Calu3 (cell line): Measurements from ENCODE around the gene GRAP2. TPM values are rescaled to one million over a fixed set of nuclear protein-coding genes. Genes with fewer than 3 reads are reported as not detected.

Experiments used
- BruUV-seq: library from RNA; stranded (reverse); fragments of 400-500 nt; replicated peaks from 2 replicates; lab custom pipeline; 2021; lab: Mats Ljungman, UMichigan
- CTCF ChIA-PET: fragments of 300-600 bp; sonication (Branson Sonifier 250); formaldehyde crosslinking; loops from one replicate; lab custom pipeline; 2022; ENCODE audit warnings: antibody characterized with exemption; lab: Charles Lee
- DNase-seq: peaks from one replicate; pipeline ENCODE4 v3.0.0; 2022
- H3K27ac Mint-ChIP-seq: one replicate; pipeline ENCODE4 v1.8.0; 2022; ENCODE audit warnings: mixed read lengths; ENCODE audit not compliant: unreplicated experiment
- H3K27me3 Mint-ChIP-seq: one replicate; pipeline ENCODE4 v1.8.0; 2022; ENCODE audit warnings: mixed read lengths; ENCODE audit not compliant: unreplicated experiment
- H3K36me3 Mint-ChIP-seq: one replicate; pipeline ENCODE4 v1.8.0; 2022; ENCODE audit warnings: mild to moderate bottlenecking, moderate library complexity, mixed read lengths; ENCODE audit not compliant: insufficient read depth, unreplicated experiment
- H3K4me1 Mint-ChIP-seq: one replicate; pipeline ENCODE4 v1.8.0; 2022; ENCODE audit warnings: mild to moderate bottlenecking, low read depth, mixed read lengths; ENCODE audit not compliant: unreplicated experiment
- H3K4me3 Mint-ChIP-seq: one replicate; pipeline ENCODE4 v1.8.0; 2022; ENCODE audit warnings: mild to moderate bottlenecking, low read depth, moderate library complexity, mixed read lengths; ENCODE audit not compliant: unreplicated experiment
- H3K9me3 Mint-ChIP-seq: one replicate; pipeline ENCODE4 v1.8.0; 2022; ENCODE audit warnings: low read depth, mixed read lengths; ENCODE audit not compliant: unreplicated experiment
- CTCF ChIP-seq: fragments of 200-600 bp; IDR thresholded peaks from one replicate; pipeline ENCODE4 v1.8.0; 2022; ENCODE audit warnings: antibody characterized with exemption; ENCODE audit not compliant: unreplicated experiment
- intact Hi-C: fragments of 100-400 bp; cut with micrococcal nuclease; formaldehyde crosslinking; loops from one replicate; pipeline ENCODE4 v1.10.0; 2022; ENCODE audit not compliant: unreplicated experiment
- total RNA-seq: library from RNA; stranded (reverse); gene quantifications from 2 replicates; pipeline ENCODE4 v1.2.3, GENCODE V29; 2022

The GRAP2 gene
- total RNA-seq, 1 experiment from 2014 or later: not detected

DNA sequence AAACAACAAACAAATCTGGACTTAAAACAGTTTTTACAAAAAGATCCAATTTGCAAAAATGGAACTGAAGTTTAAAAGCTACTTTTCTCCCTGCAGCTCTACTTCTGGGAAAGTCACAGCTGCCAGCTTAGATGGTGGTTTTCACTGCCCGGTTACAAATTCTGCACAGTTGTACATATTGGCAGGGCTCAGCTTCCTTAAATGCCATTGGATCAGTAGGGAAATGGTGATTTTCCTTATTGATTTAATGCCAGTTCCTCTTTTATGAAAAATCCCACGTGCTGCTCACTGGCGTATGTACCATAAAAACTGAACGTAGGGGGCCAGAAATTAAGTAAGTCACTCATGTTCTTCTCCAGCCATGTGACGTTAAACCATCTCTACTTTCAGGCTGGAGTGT lies 22.8 kb downstream of the GRAP2 start:
- Mint-ChIP-seq H3K4me1 (no peaks in the 10 kb centered on the region), H3K9me3 (no peaks in the 10 kb centered on the region), H3K27me3 (peaks cover 73% of the 10 kb centered on the region), H3K4me3 (no peak overlapping the region), H3K36me3 (no peaks in the 10 kb centered on the region), H3K27ac (no peak overlapping the region)
- intact Hi-C loops: no loop called here
- DNase-seq: no peak
- CTCF ChIA-PET: interaction anchor here (1.0 to 2.0 kb wide), 2 partner anchors 10 to 15 kb away, joined by 3 to 6 read pairs; no protein-coding TSS in a partner anchor
- no TSS peak for BruUV-seq
- TF ChIP-seq CTCF: no peak

DNA sequence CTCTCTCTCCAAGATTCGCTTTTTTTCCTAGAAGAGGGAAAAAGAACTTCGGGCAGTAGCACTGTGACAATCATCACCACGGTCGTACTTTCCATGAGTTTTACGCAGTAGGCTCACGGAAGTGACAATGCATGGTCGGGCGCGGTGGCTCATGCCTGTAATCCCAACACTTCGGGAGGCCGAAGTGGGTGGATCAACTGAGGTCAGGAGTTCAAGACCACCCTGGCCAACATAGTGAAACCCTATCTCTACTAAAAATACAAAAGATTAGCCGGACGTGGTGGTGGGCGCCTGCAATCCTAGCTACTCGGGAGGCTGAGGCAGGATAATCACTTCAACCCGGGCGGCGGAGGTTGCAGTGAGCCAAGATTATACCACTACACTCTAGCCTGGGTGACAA lies 23.4 kb downstream of the GRAP2 start:
- no peak overlapping the region for H3K27ac Mint-ChIP-seq
- CTCF ChIA-PET: interaction anchor here (1.0 kb wide), 1 partner anchor 14 kb away, joined by 3 read pairs; no protein-coding TSS in a partner anchor

GRCh38 chr22:39925273-39925672 lies 24.4 kb downstream of the GRAP2 start:
- no peak for DNase-seq
- intact Hi-C loops: no loop called here
- no peak for TF ChIP-seq CTCF
- H3K4me1 Mint-ChIP-seq: no peaks in the 10 kb centered on the region
- peaks cover 65% of the 10 kb centered on the region for H3K27me3 Mint-ChIP-seq
- CTCF ChIA-PET: no interaction called here
- no peak overlapping the region for H3K27ac Mint-ChIP-seq
- no peaks in the 10 kb centered on the region for H3K36me3 Mint-ChIP-seq
- no TSS peak for BruUV-seq
- no peak overlapping the region for H3K4me3 Mint-ChIP-seq
- H3K9me3 Mint-ChIP-seq: no peaks in the 10 kb centered on the region

More for the DNA sequence above, 23.4 kb downstream of the GRAP2 start:
- H3K4me1 Mint-ChIP-seq: no peaks in the 10 kb centered on the region
- intact Hi-C loops: no loop called here
- no TSS peak for BruUV-seq
- no peak for TF ChIP-seq CTCF
- no peaks in the 10 kb centered on the region for H3K9me3 Mint-ChIP-seq
- H3K27me3 Mint-ChIP-seq: peaks cover 73% of the 10 kb centered on the region
- DNase-seq: no peak
- no peak overlapping the region for H3K4me3 Mint-ChIP-seq
- H3K36me3 Mint-ChIP-seq: no peaks in the 10 kb centered on the region

GRCh38 chr22:39925909-39926679 lies 25.2 kb downstream of the GRAP2 start:
- TF ChIP-seq CTCF: no peak
- BruUV-seq: no TSS peak
- Mint-ChIP-seq H3K4me1 (no peaks in the 10 kb centered on the region), H3K27me3 (peaks cover 56% of the 10 kb centered on the region), H3K9me3 (no peaks in the 10 kb centered on the region), H3K4me3 (no peak overlapping the region), H3K27ac (no peak overlapping the region), H3K36me3 (no peaks in the 10 kb centered on the region)
- CTCF ChIA-PET: interaction anchor here (0.5 to 0.7 kb wide), 4 partner anchors 11 to 746 kb away, joined by 3 to 4 read pairs (median 3); no protein-coding TSS in a partner anchor
- DNase-seq: no peak
- intact Hi-C loops: no loop called here
